Activated naive CD8-positive, alpha-beta T cell treated with anti-CD3 and anti-CD28 coated beads, Interleukin-2, amount 50 U/mL, for 16 hours (primary cell): ENCODE data around the gene TEX101.

Experiments
- DNase-seq: peaks from one replicate; pipeline ENCODE4 v3.0.0-alpha.2; 2020; ENCODE audit warnings: low read depth, low spot score

TEX101 gene

DNA sequence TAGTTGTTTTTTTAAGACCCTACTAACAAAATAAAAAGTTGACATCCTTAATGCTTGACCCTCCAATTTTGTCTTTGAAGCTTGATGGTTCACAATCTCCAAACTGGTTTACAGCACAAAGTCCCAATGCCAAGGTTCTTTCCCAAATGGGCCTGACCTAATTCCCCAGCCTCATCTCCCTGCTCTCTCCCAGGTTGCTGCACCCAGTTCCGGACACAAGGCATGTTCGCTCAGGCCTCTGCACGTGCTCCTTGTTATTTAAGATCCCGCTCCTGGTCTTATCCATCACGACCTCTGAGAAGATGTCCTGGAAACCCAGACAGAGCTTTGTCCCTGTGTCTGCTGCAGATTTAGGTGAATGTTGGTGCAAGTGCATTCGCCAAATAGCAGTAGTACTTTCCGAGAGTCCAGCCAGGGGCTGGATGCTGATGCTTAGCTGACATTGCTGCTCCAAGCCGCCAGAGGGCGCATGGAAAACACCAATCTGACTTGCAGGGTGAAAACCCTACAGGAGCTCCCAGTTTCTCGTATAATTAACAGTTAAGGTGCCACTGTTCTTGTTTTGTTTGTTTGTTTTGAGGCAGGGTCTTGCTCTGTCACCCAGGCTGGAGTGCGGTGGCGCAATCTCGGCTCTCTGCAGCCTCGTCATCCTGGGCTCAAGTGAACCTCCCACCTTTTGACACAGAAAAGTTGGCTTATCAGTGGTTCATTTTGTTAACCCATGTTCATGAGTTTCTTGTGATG is 32.2 kb downstream of the TEX101 start:
- peak; percentile 54 for DNase-seq

DNA sequence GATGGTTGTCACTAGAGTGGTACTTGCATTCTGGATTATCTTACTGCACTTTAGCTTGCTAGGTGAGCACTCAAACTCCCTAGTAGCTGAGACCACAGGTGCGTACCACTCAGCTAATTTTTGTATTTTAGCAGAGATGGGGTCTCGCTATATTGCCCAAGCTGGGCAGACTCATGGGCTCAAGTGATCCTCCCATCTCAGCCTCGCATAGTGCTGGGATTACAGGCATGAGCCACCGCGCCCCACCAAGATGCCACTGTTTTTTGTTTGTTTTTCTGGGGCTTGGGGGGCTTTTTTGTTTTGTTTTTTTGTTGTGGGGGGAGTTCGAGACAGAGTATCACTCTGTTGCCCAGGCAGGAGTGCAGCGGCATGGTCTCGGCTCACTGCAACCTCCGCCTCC is 33.0 kb downstream of the TEX101 start:
- no peak for DNase-seq

DNA sequence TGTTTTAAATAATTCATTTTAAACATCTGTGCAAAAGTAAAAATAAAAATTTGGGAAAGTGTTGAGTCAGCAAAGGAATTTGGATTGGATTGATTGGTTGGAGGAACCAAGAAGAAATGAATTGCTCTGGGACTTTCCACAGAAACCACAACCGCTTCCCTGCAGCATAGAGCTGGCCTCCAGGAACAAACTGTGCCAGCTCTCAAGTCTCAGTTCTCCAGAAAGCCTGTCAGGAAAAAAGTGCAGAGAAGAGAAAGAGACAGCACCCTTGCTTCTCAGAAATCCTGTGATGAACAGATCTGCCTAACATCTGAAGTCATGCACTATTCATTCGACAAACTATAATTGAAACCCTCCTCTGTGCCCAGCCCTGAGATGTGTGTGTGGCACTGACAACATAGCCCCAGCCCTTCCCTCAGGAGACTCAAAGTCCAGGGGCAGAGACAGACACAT is 35.9 kb downstream of the TEX101 start:
- DNase-seq, result no peak

DNA sequence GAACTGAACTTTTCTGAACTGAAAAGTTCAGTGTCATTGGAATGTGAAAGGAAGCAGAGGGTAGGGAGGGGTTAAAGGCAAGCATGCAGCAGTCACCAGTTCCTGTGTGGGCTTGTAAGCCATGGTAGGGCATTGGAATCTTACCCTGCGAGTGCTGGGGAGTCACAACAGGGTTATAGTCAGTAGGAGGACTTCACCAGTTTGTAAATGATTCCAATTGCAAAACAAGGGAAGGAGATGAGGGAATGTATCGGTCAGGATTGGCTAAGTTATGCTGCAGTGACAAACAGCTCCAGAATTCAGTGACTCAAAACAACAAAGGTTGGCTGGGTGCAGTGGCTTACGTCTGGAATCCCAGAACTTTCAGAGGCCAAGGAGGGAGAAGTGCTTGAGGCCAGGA is 37.9 kb downstream of the TEX101 start:
- no peak for DNase-seq

DNA sequence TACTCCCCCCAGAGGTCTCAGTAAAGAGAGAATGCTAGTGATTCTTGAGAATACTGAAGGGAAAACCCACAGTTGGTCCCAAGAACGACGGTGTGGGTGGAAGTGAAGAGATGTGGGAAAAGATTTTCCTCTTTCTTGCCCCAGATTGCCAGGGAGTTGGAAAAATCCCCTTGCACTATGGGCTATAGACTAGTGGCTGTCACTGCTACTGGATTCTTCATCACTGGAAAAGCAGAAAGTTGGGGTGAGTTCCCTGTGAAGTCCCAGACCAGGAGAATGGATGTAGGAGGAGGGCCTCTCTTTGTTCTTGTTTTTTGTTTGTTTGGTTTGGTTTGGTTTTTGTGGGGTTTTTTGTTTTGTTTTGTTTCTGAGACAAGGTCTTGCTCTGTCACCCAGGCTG is 39.3 kb downstream of the TEX101 start:
- no peak for DNase-seq

DNA sequence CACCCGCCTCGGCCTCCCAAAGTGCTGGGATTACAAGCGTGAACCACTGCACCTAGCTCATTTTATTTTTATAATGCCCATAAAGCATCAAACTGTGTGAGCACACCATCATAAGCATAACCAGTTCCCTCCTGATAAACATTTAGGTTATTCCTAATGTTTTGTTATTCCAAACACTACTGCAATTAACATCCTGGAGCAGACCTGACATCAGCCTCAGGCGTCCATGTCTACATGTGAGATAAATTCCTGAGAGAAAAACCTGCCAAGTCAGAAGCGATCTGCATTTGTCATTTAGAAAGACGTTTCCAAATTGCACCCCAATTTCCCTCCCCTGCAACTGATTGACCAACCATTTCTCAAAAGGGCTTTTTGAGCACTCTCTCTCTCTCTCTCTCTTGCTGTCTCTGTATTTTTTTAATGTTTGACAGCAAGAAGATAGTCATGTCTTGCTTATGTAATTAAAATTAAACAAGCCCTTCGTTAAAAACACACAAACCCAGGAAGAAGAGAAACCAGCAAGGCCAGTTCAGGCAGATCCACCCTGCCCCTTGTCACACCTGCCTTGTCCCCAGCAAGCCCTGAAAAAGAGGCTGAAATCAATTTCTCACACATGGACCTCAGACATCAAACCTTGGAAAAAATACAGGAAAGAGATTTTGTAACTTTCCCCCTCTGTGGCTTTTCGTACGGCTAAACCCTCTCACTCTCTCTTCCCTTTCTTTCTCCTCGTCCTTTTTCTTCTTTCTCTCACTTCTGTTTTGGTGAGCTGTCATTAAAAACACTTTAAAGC is 40.8 kb downstream of the TEX101 start:
- DNase-seq, result no peak

DNA sequence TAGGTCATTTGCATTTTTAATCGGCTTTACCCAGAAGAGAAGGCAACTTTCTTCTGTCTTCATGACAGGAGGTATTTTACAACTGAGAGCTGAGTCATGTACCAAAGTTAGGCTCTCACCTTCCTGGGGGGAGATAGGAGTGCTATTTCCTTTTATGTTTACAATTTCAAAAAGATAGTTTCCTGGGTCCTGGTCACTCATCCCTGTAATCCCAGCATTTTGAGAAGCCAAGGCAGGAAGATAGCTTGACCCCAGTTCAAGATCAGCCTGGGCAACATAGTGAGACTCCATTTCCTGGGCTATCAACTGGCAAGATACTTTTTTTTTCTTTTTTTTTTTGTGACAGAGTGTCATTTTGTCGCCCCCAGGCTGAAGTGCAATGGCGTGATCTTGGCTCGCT is 43.1 kb downstream of the TEX101 start:
- DNase-seq, result no peak

DNA sequence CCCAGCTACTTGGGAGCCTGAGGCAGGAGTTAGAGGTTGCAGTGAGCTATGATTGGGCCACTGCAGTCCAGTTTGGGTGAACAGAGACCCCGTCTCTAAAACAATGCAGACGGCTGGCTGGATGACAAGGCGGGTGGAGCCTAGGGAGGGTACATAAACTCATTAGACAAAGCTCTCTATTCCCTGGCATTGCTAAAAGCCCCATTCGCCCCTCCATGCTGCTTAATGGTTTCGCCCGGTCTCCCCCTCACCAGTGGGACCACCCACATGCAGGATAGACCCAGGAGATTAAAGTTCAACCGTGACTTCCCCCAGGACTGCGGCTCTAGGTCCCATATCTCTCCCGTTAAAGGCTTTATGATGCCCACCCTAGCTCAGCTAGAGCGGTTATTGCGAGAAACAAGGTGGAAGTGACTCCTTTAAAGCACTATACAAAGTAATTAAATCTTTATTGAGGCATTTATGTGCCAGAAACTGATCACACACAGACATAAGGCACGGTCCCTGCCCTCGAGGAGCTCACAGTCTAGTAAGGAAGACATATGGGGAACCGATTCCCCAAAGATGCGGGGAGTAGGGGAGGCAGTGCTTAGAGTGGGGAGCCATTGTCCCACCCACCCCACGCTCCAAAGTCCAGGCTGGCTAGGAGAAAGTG is 45.8 kb downstream of the TEX101 start:
- DNase-seq, result no peak

DNA sequence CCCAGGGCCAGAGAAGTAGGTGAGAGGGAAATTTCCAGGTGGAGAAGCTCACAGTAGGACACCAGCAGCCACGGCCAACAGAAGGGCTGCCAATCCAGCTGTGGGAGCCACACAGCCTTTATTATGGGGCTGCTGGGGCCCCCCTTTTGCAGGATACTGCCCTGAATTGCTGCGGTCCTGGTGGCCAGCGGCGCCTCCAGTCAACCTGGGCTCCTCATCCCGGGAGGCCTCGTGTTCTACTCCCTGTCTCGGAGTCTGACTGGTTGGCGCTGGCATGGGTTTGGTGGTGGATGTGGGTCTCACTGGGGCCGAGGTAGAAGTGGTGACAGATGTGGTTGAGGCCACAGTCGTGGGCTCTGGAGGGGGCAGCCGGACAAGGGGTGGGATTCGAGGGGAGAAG is 46.6 kb downstream of the TEX101 start:
- DNase-seq, result no peak

DNA sequence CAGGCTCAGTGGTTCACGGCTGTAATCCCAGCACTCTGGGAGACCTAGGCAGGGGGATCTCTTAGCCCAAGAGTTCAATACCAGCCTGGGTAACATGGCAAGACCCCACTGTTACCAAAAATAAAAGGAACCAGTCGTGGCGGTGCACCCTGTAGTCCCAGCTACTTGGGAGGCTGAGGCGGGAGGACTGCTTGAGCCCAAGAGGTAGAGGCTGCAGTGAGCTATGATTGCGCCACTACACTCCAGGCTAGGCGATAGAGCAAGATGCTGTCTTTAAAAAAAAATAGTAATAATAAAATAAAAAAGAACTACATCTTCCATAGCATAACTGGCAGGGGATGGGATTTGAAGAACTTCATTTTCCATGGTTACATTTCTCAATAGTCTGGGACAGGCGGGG is 47.7 kb downstream of the TEX101 start:
- no peak for DNase-seq

DNA sequence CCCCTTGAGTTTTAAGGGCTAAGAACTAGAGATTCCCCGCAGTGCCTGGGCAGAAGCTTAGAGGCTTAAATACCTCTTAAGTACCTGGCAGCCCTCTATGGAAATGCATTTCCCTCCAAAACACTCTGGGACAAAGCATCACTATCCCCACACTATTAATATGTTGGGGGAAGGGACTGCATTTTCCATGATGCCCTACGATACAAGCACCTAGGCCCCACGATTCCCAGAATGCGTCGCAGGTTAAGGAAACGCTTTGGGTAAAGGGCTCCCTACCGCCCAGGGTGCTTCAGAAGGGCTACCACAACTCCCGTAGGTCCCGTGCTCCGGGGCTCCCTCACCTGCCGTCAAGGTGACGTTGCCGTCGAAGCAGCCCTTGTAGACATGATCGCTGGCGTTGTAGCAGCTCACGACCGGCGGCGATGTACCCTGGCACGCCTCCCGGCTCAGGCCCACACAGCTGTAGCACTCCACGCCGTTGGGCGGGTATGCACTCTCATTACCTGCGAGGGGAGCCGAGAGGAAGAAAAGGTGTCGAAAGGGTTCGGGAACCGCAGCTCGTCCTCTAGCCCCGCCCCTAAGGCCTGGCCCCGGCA is 48.2 kb downstream of the TEX101 start:
- DNase-seq, result no peak

DNA sequence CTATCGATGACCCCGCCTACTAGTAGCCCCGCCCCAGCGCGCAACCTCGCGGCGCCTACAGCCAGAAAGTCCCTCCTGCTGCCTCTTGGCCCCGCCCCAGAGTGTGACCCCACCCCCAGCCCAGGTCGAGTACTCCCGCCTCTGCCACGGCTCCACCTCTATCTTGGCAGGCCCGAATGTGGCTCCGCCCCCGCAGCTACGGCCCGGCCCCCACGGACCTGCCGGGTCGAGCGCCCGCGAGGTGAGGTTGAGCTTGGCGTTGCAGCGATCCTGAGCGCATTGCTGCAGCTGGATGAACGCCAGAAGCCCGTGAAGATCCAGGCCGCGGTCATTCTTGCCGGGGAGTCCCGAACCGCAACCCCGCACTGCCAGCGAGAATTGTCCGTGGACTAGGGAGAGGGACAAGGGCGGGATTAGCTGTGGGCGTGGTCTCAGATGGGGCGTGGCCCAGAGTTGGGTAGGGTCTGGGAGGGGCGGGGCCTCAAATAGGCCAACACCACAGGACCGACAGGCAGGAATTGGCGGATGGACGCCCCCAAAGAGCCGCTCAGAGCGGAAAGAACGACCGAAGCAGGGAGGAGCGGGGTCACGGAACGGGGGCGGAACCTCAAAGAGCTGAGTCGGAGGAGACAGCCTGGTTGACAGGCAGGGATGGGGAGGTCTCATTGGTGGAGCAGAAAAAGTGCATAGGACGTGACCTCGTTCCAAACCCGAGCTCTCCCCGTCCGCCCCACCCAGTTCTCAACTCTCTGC is 48.9 kb downstream of the TEX101 start:
- peak; percentile 100 for DNase-seq

DNA sequence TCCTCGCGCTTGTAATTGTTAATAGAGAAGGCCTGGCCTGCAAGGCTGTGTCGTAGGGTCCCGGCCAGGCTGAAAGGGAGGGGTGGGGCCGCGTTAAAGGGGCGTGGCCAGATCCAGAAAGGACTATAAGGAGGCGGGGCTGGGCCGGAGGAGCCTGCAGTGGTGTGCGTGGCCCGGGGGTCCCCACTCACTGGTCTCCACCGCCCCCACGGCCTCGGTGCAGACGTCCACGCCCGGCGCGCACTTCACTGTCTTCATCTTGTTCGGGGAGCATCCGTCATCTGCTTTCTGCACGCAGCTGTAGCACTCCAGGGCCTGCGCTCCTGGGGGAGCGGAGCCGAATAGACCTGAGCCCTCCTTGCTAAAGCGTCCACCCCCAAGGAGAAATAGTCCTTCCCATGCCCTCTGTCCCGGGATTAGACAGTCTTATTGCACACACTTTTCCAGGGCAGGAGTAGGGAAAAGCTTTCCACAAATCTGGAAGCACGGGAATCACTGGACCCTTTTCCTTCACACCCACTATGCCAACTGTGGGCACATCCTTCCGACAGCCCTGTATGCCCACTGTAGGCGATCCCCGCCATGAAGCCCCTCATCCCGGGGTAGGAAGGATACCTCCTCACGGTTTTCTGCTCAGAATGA is 49.6 kb downstream of the TEX101 start:
- DNase-seq, result peak; percentile 48

DNA sequence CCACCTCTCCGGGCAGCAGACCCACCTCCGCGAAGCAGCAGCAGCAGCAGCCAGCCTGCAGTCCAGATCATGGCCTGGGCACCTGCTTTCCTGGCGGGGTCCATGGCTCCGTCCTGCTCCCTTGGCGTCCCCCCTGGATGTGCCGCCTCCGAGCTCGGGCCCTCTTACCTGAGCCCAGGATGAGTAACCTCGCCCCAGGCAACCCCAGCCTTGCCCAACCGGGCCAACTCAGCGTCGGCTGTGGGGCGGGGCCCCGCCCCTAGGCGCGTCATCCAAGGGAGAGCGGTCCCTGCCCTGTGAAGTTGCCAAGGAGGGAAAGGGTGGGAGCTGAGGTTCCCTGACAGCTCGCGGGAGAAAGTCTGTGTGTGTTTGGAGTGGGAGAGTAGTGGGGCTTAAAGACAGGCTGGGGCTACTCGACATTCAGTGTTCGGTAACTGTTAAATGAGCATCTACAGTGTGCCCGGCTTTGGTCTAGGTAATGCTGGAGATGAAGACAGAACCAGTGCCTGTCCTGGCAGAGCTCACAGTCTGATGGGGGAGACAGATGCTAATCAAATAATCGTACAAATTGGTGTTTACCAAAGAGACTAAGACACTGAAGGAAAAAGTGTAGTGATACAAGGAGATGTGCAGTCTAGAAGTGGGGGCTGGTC is 50.9 kb downstream of the TEX101 start, which contains the start of gene LYPD3:
LYPD3 (minus strand) TSS at position 141 of the 653 bp plus-strand sequence; CDS start at position 104, 37 bp downstream.
- DNase-seq, result no peak

DNA sequence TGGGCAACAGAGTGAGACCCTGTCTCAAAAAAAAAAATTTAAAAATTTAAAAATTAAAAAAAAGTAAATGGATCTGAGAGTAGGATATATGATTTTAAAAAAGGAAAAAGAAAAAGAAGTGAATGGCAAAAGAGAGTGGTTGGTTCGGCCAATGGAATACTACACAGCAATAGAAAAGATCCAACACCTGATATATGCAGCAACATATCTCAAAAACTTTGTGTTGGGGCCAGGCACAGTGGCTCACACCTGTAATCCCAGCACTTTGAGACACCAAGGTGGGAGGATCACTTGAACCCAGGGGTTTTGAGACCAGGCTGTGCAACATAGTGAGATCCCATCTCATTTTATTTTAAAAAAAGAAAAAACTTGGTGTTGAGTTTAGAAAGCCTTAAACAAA is 52.1 kb downstream of the TEX101 start:
- DNase-seq, result no peak

DNA sequence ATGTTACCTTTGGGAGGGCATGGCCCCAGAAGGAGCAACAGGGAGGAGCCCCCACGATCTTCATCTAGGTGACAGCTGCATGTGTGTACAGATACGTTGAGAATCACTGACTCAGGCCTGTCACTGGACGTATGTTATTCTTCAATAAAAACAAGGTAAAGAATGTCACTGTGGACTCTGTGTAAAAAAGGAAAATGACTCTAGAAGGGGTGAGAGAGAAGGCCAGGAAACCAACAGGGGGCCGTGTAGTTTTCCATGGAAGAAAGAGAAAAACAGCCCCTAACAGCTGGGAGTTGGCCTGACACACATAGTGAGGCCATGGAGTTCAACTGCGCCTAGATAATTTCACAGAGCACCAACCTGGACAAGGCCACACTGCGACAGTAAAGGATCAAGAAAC is 52.6 kb downstream of the TEX101 start:
- DNase-seq, result no peak

DNA sequence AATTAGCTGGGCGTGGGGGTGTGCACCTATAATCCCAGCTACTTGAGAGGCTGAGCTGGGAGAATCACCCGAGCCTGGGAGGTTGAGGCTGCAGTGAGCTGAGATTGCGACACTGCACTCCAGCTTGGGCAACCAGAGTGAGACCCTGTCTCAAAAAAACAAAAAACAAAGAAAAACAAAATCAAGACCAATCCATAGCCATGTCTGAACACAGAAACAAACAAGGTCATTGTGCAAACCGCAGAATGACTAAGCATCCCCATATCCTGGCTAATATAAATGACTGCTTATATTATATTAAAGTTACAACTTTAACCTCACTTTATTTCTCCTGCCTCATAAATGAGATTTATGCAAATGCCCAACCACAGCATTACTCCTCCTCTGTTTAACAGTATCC is 53.0 kb downstream of the TEX101 start:
- DNase-seq, result no peak
